Skeletal muscle cell (primary cell): Measurements from ENCODE around the gene PTP4A2.
A peak's percentile ranks its signal among the peaks of the same experiment; 100 is the strongest.
"Not testable (repeated sequence)": the region's sequence is repeated elsewhere in the genome, so short reads cannot be mapped to it uniquely, and the experiment has no call there.

Source experiments
- DNase-seq: peaks from one replicate; pipeline ENCODE4 v3.0.0-alpha.2; 2010; ENCODE audit warnings: low read depth
- H3K4me3 ChIP-seq: 2 replicates; pipeline ENCODE4 v1.5.1; 2011; ENCODE audit warnings: low read depth, mild to moderate bottlenecking, control low read depth, low read length, moderate library complexity

Gene PTP4A2

DNA sequence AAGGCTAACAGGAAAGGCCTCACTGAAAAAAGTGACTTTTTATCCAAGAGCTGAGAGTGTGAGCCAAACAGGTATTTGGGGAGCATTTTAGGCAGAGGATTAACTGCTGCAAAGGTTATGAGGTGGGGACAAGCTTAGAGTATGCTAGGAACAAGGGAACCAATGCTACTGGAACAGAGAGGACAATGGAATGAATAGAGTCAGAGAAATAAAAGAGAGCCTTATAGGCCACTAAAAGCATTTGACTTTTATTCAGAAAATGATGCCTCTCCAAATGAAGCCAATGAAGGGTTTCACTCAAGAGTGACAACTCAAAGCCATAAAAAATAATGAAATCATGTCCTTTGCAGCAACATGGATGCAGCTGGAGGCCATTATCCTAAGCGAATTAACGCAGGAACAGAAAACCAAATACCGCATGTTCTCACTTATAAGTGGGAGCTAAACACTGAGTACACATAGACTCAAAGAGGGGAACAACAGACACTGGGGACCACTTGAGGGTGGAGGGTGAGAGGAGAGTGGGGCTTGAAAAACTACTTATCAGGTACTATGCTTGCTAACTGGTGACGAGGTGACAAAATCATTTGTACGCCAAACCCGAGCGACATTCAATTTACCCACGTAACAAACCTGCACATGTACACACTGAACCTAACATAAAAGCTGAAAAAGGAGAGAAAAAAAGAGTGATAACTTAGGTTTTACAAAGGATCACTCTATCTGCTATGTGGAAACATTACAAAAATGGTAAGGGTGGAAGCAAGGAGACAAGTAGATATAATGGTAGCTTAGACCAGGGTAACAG lies 11.1 kb downstream of the PTP4A2 start:
- DNase-seq, result no peak
- H3K4me3 ChIP-seq, result no peak overlapping the region

GRCh38 chr1:31926252-31926651 lies 11.9 kb downstream of the PTP4A2 start:
- no peak for DNase-seq
- H3K4me3 ChIP-seq, result no peak overlapping the region

DNA sequence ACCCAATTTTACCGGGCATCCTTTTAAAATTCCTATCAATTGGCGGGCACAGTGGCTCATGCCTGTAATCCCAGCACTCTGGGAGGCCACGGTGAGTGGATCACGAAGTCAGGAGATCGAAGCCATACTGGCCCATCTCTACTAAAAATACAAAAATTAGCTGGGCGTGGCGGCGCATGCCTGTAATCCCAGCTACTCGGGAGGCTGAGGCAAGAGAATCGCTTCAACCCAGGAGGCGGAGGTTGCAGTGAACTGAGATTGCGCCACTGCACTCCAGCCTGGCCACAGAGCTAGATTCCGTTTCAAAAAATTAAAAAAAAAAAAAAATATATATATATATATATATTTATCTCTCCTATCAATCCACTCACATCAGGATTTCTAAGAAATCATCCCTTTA lies 12.3 kb downstream of the PTP4A2 start:
- DNase-seq, result not testable (repeated sequence)

GRCh38 chr1:31924839-31925238 lies 13.3 kb downstream of the PTP4A2 start:
- H3K4me3 ChIP-seq, result no peak overlapping the region
- DNase-seq, result no peak

More for the DNA sequence above, 12.3 kb downstream of the PTP4A2 start:
- not testable (repeated sequence) for H3K4me3 ChIP-seq

GRCh38 chr1:31923901-31924535 lies 14.2 kb downstream of the PTP4A2 start:
- H3K4me3 ChIP-seq, result no peak overlapping the region
- no peak for DNase-seq

GRCh38 chr1:31920956-31921355 lies 17.2 kb downstream of the PTP4A2 start:
- H3K4me3 ChIP-seq, result no peak overlapping the region
- no peak for DNase-seq

DNA sequence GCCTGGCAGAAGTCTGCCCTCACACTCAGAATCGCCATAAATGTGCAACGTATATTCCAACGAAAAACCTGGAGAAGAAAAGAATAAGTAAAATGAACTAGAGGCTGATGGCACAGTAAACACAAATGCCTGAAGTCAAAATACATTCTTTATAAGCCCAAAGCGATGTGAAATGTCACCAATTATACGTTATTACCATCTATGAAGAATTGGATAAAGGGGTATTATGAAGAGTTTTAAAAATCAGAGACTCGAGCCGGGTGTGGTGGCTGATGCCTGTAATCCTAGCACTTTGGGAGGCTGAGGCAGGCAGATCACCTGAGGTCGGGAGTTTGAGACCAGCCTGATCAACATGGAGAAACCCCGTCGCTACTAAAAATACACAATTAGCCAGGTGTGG lies 18.6 kb downstream of the PTP4A2 start:
- H3K4me3 ChIP-seq, result no peak overlapping the region
- DNase-seq, result no peak

GRCh38 chr1:31915438-31915837 lies 22.7 kb downstream of the PTP4A2 start:
- DNase-seq, result no peak

DNA sequence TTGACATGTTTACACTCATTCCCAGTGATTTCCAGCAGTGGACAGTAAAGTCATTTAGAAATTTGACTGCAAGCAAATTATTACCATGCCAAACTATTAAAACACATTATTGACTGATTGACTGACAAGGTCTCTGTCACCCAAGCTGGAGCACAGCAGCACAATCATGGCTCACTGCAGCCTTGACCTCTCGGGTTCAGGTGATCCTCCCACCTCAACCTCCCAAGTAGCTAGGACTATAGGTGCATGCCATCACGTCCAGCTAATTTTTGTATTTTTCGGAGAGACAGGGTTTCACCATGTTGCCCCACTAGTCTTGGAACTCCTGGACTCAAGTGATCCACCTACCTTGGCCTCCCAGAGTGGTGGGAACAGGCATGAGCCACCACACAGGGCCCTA lies 24.2 kb downstream of the PTP4A2 start:
- no peak for DNase-seq
- H3K4me3 ChIP-seq, result no peak overlapping the region

More at GRCh38 chr1:31915438-31915837, 22.7 kb downstream of the PTP4A2 start:
- no peak overlapping the region for H3K4me3 ChIP-seq

GRCh38 chr1:31912839-31913239 lies 25.3 kb downstream of the PTP4A2 start:
- no peak for DNase-seq
- H3K4me3 ChIP-seq, result no peak overlapping the region

GRCh38 chr1:31911994-31912780 lies 26.0 kb downstream of the PTP4A2 start:
- no peak for DNase-seq
- H3K4me3 ChIP-seq, result no peak overlapping the region

GRCh38 chr1:31910933-31911332 lies 27.2 kb downstream of the PTP4A2 start:
- H3K4me3 ChIP-seq, result no peak overlapping the region
- DNase-seq, result no peak

DNA sequence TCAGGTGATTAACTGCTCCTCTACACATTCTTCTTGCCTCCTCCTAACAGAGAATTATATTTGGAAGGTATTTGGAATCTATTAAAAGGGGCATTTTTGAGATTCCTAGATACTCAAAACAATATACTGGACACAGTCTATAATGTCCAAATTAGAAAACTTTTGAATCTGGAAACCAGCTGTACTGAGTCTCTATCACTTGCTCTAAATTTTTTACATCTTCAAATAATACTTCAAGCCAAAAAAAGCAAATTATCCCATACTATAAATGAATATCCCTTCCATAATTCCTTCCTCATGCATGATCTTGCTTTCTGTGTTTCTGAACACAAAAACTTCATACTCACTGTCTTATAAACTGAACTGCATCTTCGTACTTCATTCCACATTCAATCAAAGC lies 28.5 kb downstream of the PTP4A2 start:
- no peak for DNase-seq
- H3K4me3 ChIP-seq, result no peak overlapping the region

GRCh38 chr1:31906557-31906956 lies 31.6 kb downstream of the PTP4A2 start:
- no peak overlapping the region for H3K4me3 ChIP-seq
- no peak for DNase-seq

- no peak for DNase-seq
- no peak overlapping the region for H3K4me3 ChIP-seq
Measured at GRCh38 chr1:31905681-31906080, 32.5 kb downstream of the PTP4A2 start.

GRCh38 chr1:31905093-31905509 lies 33.1 kb downstream of the PTP4A2 start:
- DNase-seq, result no peak
- H3K4me3 ChIP-seq, result no peak overlapping the region

DNA sequence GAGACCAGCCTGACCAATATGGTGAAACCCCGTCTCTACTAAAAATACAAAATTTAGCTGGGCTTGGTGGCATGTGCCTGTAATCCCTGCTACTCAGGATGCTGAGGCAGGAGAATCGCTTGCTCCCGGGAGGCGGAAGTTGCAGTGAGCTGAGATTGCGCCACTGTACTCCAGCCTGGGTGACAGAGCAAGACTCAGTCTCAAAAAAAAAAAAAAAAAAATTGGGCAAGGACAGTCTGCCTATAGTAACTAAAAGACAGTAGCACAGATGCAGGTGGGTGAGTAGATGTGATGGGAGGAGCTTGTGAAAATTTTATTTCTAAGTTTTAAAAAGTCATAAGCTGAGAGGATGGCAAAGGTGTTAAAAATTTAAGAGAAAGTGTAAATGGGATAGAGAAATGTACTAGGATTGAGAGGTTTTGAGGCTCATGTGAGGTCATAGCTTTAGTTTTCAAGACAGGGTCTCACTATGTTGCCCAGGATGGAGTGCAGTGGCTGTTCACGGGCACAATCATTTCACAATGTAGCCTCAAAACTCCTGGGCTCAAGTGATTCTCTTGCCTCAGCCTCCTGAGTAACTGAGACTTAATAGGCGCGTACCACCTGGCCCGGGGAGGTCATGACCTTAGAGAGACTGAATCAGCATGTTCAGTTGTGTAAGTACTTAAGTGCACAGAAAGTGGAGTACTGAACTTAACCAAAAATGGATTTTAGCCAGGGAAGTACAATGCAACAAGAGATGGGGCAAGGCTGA lies 33.7 kb downstream of the PTP4A2 start:
- peak; percentile 33 for DNase-seq
- no peak overlapping the region for H3K4me3 ChIP-seq

- DNase-seq, result no peak
- no peak overlapping the region for H3K4me3 ChIP-seq
Measured at GRCh38 chr1:31902510-31902860, 35.7 kb downstream of the PTP4A2 start.

- DNase-seq, result no peak
- no peak overlapping the region for H3K4me3 ChIP-seq
Measured at GRCh38 chr1:31901838-31902509, 36.2 kb downstream of the PTP4A2 start.
